Ascending aorta (tissue), 1 donor: Measurements from ENCODE around the gene KPNA4. TPM values are rescaled to one million over a fixed set of nuclear protein-coding genes. Genes with fewer than 3 reads are reported as not detected.

Source experiments
- total RNA-seq: library from RNA; depleted of rRNA; stranded (reverse); fragments of >200 nt; gene quantifications from one replicate; pipeline ENCODE4 v1.1.0, GENCODE V29; 2016

KPNA4 gene
- total RNA-seq, 1 donor from 2014 or later, result 17.6 TPM

Other genes with a start within 250 kb of the KPNA4 start
- 10.2 TPM for gene IFT80, start 166.3 kb downstream of the KPNA4 start, total RNA-seq
- 5.0 TPM for gene SMC4, start 165.9 kb downstream of the KPNA4 start, total RNA-seq
- gene TRIM59, start 115.8 kb downstream of the KPNA4 start, total RNA-seq, result not detected
- not detected for gene ARL14, start 111.6 kb upstream of the KPNA4 start, total RNA-seq
- 20.3 TPM for gene PPM1L, start 190.7 kb upstream of the KPNA4 start, total RNA-seq